Kidney (tissue), 14 donors: ENCODE results near the gene PARP14. TPM values are rescaled to one million over a fixed set of nuclear protein-coding genes. Genes with fewer than 3 reads are reported as not detected.

Source experiments
- DNase-seq, 5 donors: peaks; one replicate each; pipeline ENCODE4 v3.0.0-alpha.2; 2013 to 2020
- FAIRE-seq: peaks from 2 replicates; lab custom pipeline; 2012; peaks lifted over from hg19 to GRCh38; lab: Jason Lieb, UNC
- H3K27ac ChIP-seq, 2 donors: one replicate each; pipeline ENCODE4 v1.7.0; 2013; ENCODE audit warnings: low read depth in 2 of 2, low read length in 2 of 2, inconsistent platforms in 1 of 2
- H3K27me3 ChIP-seq: one replicate; pipeline ENCODE4 v1.7.1; 2013; ENCODE audit warnings: low read length, inconsistent platforms; ENCODE audit not compliant: control insufficient read depth, insufficient read depth
- H3K36me3 ChIP-seq, 3 donors: one replicate each; pipeline versions ENCODE4 v1.7.0 to v1.7.1; 2013; ENCODE audit warnings: low read length in 3 of 3, control low read depth in 1 of 3, inconsistent platforms in 1 of 3; ENCODE audit not compliant: insufficient read depth in 3 of 3, control insufficient read depth in 2 of 3
- H3K4me1 ChIP-seq, 3 donors: one replicate each; pipeline versions ENCODE4 v1.7.0 to v1.7.1; 2013; ENCODE audit warnings: low read length in 3 of 3, inconsistent platforms in 1 of 3, low read depth in 1 of 3; ENCODE audit not compliant: control insufficient read depth in 2 of 3, insufficient read depth in 2 of 3
- H3K4me3 ChIP-seq, 3 donors: one replicate each; pipeline versions ENCODE4 v1.7.0 to v1.8.1; 2013; ENCODE audit warnings: low read length in 3 of 3, control low read depth in 1 of 3, inconsistent platforms in 1 of 3
- H3K9ac ChIP-seq, 3 donors: one replicate each; pipeline versions ENCODE4 v1.7.0 to v1.7.1; 2013; ENCODE audit warnings: low read length in 3 of 3, control low read depth in 1 of 3, inconsistent platforms in 1 of 3
- H3K9me3 ChIP-seq, 3 donors: one replicate each; pipeline versions ENCODE4 v1.7.0 to v1.7.1; 2013; ENCODE audit warnings: low read length in 3 of 3, control low read depth in 1 of 3, inconsistent platforms in 1 of 3; ENCODE audit not compliant: control insufficient read depth in 2 of 3, insufficient read depth in 1 of 3
- CTCF ChIP-seq: IDR thresholded peaks from 3 replicates; pipeline ENCODE4 v1.5.1; 2012; ENCODE audit warnings: mild to moderate bottlenecking, moderate library complexity, borderline replicate concordance; ENCODE audit not compliant: insufficient read depth; ENCODE audit errors: extremely low read depth
- intact Hi-C: fragments of 100-400 bp; cut with DNase I; formaldehyde crosslinking; loops from one replicate; pipeline ENCODE4 v1.11.1; 2022
- polyA plus RNA-seq: library from polyadenylated mRNA; stranded (reverse); fragments of 350-450 nt; fragmentation: Illumina TruSeq; extraction: RNeasy Lipid Tissue Mini Kit (QIAGEN cat#74804); gene quantifications from one replicate; pipeline ENCODE4 v1.2.3, GENCODE V29; 2014; ENCODE audit warnings: low read depth, low replicate concordance; ENCODE audit not compliant: insufficient read depth
- total RNA-seq: library from RNA; stranded (reverse); fragmentation: NEBNext Ultra II Directional; extraction: Animal tissue kit (Norgen Biotek cat#: 25700); gene quantifications from one replicate; pipeline ENCODE4 v1.2.1, GENCODE V29; 2021
- donor health status: control.
- donor health status: control.
- donor health status: control.
- donor health status: control.
- donor health status: control.
- donor health status: DM: yes; HTN: yes; CAD: no.
- donor health status: Normal renal cell carcinoma (clear cell type).

The PARP14 gene
- total and polyA plus RNA-seq, 2 donors from 2014 or later: 14.9 to 64.0 TPM

GRCh38 chr3:122671553-122671952 is 9.1 kb upstream of the PARP14 start:
- H3K4me3 ChIP-seq: no peak overlapping the region
- H3K27ac ChIP-seq: no peak overlapping the region
- no peaks in the 10 kb centered on the region for H3K4me1 ChIP-seq
- H3K9me3 ChIP-seq: no peaks in the 10 kb centered on the region
- no peaks in the 10 kb centered on the region for H3K36me3 ChIP-seq
- no peak for FAIRE-seq
- no peak overlapping the region for H3K9ac ChIP-seq
- intact Hi-C loops: no loop called here
- DNase-seq: no peak
- no peak for TF ChIP-seq CTCF
- no peaks in the 10 kb centered on the region for H3K27me3 ChIP-seq

- Histone ChIP-seq H3K27me3 (no peaks in the 10 kb centered on the region), H3K4me3 (no peak overlapping the region), H3K9ac (no peak overlapping the region), H3K36me3 (no peaks in the 10 kb centered on the region), H3K9me3 (no peaks in the 10 kb centered on the region), H3K4me1 (peaks cover 0 to 3% (median 0%) of the 10 kb centered on the region in 3 donors), H3K27ac (no peak overlapping the region)
- intact Hi-C loops: no loop called here
- no peak for TF ChIP-seq CTCF
- FAIRE-seq (no peak), DNase-seq (no peak)
Observed at GRCh38 chr3:122674339-122674738, 6.3 kb upstream of the PARP14 start.

GRCh38 chr3:122676759-122677158 is 3.9 kb upstream of the PARP14 start:
- H3K4me1 ChIP-seq: peaks cover 0 to 11% (median 0%) of the 10 kb centered on the region in 3 donors
- DNase-seq: no peak
- no peak for FAIRE-seq
- H3K36me3 ChIP-seq: no peaks in the 10 kb centered on the region
- no peak overlapping the region for H3K9ac ChIP-seq
- H3K27ac ChIP-seq: no peak overlapping the region
- H3K27me3 ChIP-seq: no peaks in the 10 kb centered on the region
- H3K4me3 ChIP-seq: no peak overlapping the region
- intact Hi-C loops: loop anchor here (5.0 kb wide), 1 partner anchor 114 kb away; the partner anchor contains the start of genes DTX3L and PARP9
- TF ChIP-seq CTCF: no peak
- H3K9me3 ChIP-seq: no peaks in the 10 kb centered on the region

GRCh38 chr3:122677216-122677615 is 3.4 kb upstream of the PARP14 start:
- Histone ChIP-seq H3K9ac (no peak overlapping the region), H3K9me3 (no peaks in the 10 kb centered on the region), H3K27me3 (no peaks in the 10 kb centered on the region), H3K4me3 (no peak overlapping the region), H3K27ac (no peak overlapping the region), H3K4me1 (peaks cover 0 to 14% (median 0%) of the 10 kb centered on the region in 3 donors), H3K36me3 (no peaks in the 10 kb centered on the region)
- DNase-seq (no peak), FAIRE-seq (no peak)
- intact Hi-C loops: loop anchor here (5.0 kb wide), 1 partner anchor 115 kb away; the partner anchor contains the start of genes DTX3L and PARP9
- TF ChIP-seq CTCF: no peak
